Smooth muscle cell (in vitro differentiated cells): Measurements from ENCODE around the gene CYTL1. TPM values are rescaled to one million over a fixed set of nuclear protein-coding genes. Genes with fewer than 3 reads are reported as not detected.

Source experiments
- DNase-seq: peaks from one replicate; lab custom pipeline; 2025; ENCODE audit not compliant: unreplicated experiment; lab: John Stamatoyannopoulos, UW
- H2AFZ ChIP-seq: fragments of 200-600 bp; sonication (generic); 2 replicates; pipeline ENCODE4 v1.6.0; 2016; ENCODE audit warnings: antibody characterized with exemption, low read depth, mild to moderate bottlenecking
- H3F3A ChIP-seq: fragments of 200-600 bp; sonication (generic); 2 replicates; pipeline ENCODE4 v1.6.0; 2017; ENCODE audit warnings: antibody characterized with exemption, low read depth
- H3K27ac ChIP-seq: fragments of 200-600 bp; sonication (generic); 2 replicates; pipeline ENCODE4 v1.5.1; 2016; ENCODE audit warnings: low read depth, mild to moderate bottlenecking
- H3K27me3 ChIP-seq: fragments of 200-600 bp; sonication (generic); 2 replicates; pipeline ENCODE4 v1.6.1; 2016; ENCODE audit warnings: low read depth, mild to moderate bottlenecking
- H3K36me3 ChIP-seq: fragments of 200-600 bp; sonication (generic); 2 replicates; pipeline ENCODE4 v1.5.1; 2016; ENCODE audit warnings: low read depth
- H3K4me1 ChIP-seq: fragments of 200-600 bp; sonication (generic); 2 replicates; pipeline ENCODE4 v1.5.1; 2016; ENCODE audit warnings: low read depth
- H3K4me2 ChIP-seq: fragments of 200-600 bp; sonication (generic); 2 replicates; pipeline ENCODE4 v1.6.0; 2016; ENCODE audit warnings: mild to moderate bottlenecking
- H3K4me3 ChIP-seq: fragments of 200-600 bp; sonication (generic); 2 replicates; pipeline ENCODE4 v1.5.1; 2016; ENCODE audit warnings: mild to moderate bottlenecking
- H3K79me2 ChIP-seq: fragments of 200-600 bp; sonication (generic); 2 replicates; pipeline ENCODE4 v1.6.0; 2016; ENCODE audit warnings: low read depth, mild to moderate bottlenecking
- H3K9ac ChIP-seq: fragments of 200-600 bp; sonication (generic); 2 replicates; pipeline ENCODE4 v1.6.0; 2016; ENCODE audit warnings: low read depth
- H3K9me3 ChIP-seq: fragments of 200-600 bp; sonication (generic); replicated peaks from 2 replicates; pipeline ENCODE4 v1.5.1; 2016; ENCODE audit warnings: low read depth
- H4K20me1 ChIP-seq: fragments of 200-600 bp; sonication (generic); 2 replicates; pipeline ENCODE4 v1.6.0; 2016; ENCODE audit warnings: low read depth
- WGBS: methylation state at CpG from one replicate; pipeline ENCODE4 v1.1.7; 2016; ENCODE audit warnings: low lambda C conversion rate; 5-methylcytosine and 5-hydroxymethylcytosine counted together
- polyA plus RNA-seq: library from polyadenylated mRNA; unstranded; fragments of >200 nt; fragmentation: Nextera tagmentation; extraction: Ambion mirVana; gene quantifications from 2 replicates; pipeline ENCODE4 v1.2.1, GENCODE V29; 2016
- total RNA-seq: library from RNA; depleted of rRNA; stranded (reverse); fragments of >200 nt; gene quantifications from 2 replicates; pipeline ENCODE4 v1.2.3, GENCODE V29; 2014
- TF ChIP-seq, protein P1 (sequence below): fragments of 200-600 bp; sonication (generic); IDR thresholded peaks from 2 replicates; pipeline ENCODE4 v1.5.1; 2017; ENCODE audit warnings: borderline replicate concordance, mild to moderate bottlenecking, antibody characterized with exemption; ENCODE audit not compliant: insufficient read depth, poor library complexity, severe bottlenecking

The CYTL1 gene
- total and polyA plus RNA-seq, 2 experiments from 2014 or later: 24.5 to 31.0 TPM

DNA sequence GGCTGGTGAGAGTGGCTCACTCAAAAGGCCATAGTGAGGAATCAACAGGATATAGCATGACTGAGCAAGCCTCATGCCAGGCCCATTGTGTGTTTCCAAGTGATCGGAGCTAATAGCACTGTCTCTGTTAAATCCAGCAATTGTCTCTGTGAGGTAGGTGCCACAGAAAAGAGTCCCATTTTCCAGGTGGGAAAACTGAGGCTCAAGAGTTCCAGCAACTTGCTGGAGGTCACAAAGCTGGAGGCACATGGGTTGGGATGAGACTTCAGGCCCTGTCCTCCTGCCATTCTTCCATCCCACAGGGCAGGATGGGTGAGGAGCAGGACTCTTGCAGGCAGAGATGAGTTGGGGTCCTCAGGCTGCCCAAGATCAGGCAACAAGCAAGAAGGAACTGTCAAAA, 1.1 kb upstream of the CYTL1 start:
- no peak overlapping the region for H2AFZ ChIP-seq
- H3K9me3 ChIP-seq: no peaks in the 10 kb centered on the region
- WGBS: 100% methylated on average over 1 of the region's 1 CpG
- no peaks in the 10 kb centered on the region for H3K36me3 ChIP-seq
- H3K79me2 ChIP-seq: no peaks in the 10 kb centered on the region
- DNase-seq: no peak
- peaks cover 7% of the 10 kb centered on the region for H3K4me1 ChIP-seq
- no peak overlapping the region for H3K4me3 ChIP-seq
- H3K27ac ChIP-seq: no peak overlapping the region
- H4K20me1 ChIP-seq: no peaks in the 10 kb centered on the region
- no peak overlapping the region for H3K4me2 ChIP-seq
- H3F3A ChIP-seq: no peaks in the 10 kb centered on the region
- TF ChIP-seq, protein P1, sequence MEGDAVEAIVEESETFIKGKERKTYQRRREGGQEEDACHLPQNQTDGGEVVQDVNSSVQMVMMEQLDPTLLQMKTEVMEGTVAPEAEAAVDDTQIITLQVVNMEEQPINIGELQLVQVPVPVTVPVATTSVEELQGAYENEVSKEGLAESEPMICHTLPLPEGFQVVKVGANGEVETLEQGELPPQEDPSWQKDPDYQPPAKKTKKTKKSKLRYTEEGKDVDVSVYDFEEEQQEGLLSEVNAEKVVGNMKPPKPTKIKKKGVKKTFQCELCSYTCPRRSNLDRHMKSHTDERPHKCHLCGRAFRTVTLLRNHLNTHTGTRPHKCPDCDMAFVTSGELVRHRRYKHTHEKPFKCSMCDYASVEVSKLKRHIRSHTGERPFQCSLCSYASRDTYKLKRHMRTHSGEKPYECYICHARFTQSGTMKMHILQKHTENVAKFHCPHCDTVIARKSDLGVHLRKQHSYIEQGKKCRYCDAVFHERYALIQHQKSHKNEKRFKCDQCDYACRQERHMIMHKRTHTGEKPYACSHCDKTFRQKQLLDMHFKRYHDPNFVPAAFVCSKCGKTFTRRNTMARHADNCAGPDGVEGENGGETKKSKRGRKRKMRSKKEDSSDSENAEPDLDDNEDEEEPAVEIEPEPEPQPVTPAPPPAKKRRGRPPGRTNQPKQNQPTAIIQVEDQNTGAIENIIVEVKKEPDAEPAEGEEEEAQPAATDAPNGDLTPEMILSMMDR: no peak
- no peak overlapping the region for H3K9ac ChIP-seq
- no peaks in the 10 kb centered on the region for H3K27me3 ChIP-seq

DNA sequence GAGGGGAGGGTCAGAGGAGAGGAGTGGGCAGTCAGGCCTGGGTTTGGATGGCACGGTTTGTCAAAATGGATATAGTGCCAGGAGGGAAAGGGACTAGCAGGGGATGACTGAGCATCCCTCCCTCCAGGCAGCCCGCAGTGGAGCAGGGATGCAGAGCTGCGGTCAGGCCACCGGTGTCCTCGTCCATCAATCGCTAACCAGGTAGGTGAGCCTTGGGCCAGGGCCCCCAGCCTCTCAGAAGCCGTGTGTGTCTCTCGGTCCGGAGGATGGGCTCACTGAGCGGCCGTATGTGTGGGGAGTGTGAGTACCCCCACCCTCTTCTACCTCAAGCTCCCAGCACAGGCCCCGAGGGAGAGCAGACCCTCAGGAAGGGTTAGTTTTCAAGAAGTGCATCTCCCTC, 538 bp upstream of the CYTL1 start:
- TF ChIP-seq, protein P1: no peak
- peaks cover 7% of the 10 kb centered on the region for H3K4me1 ChIP-seq
- no peaks in the 10 kb centered on the region for H3F3A ChIP-seq
- no peaks in the 10 kb centered on the region for H3K27me3 ChIP-seq
- H3K36me3 ChIP-seq: no peaks in the 10 kb centered on the region
- no peaks in the 10 kb centered on the region for H3K79me2 ChIP-seq
- 87% methylated on average over 12 of the region's 12 CpGs for WGBS
- no peaks in the 10 kb centered on the region for H3K9me3 ChIP-seq
- peak overlapping the region; percentile 75 for H2AFZ ChIP-seq
- H3K9ac ChIP-seq: no peak overlapping the region
- no peak overlapping the region for H3K4me3 ChIP-seq
- no peak for DNase-seq
- H3K4me2 ChIP-seq: peak overlapping the region; percentile 84
- no peak overlapping the region for H3K27ac ChIP-seq
- no peaks in the 10 kb centered on the region for H4K20me1 ChIP-seq

DNA sequence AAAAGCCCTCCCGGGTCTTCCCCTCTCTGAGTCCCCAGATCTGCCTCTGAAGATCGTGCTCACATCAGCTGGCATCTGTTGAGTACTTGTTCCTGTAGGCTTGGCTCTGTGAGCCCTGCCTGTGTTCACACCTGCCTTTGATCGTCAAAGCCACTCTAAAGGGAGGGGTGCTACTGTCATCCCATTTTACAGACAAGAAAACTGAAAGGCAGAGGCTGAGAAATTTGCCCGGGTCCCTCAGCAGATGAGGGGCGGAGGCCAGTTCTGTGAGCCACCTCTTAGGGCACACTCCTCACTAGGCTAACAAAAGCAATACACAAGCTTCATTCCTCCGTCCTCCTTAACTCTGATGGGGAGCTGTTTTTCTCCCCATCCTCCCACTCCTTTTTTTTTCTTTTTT, 655 bp downstream of the CYTL1 start:
- Histone ChIP-seq H2AFZ (no peak overlapping the region), H3K9ac (no peak overlapping the region), H3K4me1 (peaks cover 7% of the 10 kb centered on the region), H3K4me3 (peak overlapping the region; percentile 45), H3K27ac (no peak overlapping the region), H3K27me3 (no peaks in the 10 kb centered on the region), H3K4me2 (peak overlapping the region; percentile 84), H3K9me3 (no peaks in the 10 kb centered on the region), H4K20me1 (no peaks in the 10 kb centered on the region), H3K79me2 (no peaks in the 10 kb centered on the region), H3F3A (no peaks in the 10 kb centered on the region), H3K36me3 (no peaks in the 10 kb centered on the region)
- WGBS: 67% methylated on average over 6 of the region's 6 CpGs
- TF ChIP-seq, protein P1: no peak
- no peak for DNase-seq

DNA sequence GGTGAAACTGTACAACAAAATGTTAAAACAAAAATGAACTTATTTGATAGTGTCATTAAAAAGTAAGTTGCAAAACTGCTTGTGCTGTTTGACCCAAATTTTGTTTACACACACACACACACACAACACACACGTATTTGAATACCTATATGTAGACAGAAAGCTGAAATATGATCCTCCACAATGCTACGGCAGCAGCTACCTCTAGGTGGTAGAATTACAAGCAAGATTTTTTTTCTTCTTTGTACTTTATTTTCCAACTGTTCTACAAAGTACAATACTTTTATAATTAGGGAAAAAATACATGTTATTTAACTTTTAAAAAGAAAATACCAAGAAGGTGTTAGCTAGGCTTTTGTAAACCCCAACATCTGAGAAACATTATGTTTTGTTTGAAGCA, 1.2 kb downstream of the CYTL1 start:
- Histone ChIP-seq H3K9me3 (no peaks in the 10 kb centered on the region), H3K36me3 (no peaks in the 10 kb centered on the region), H3K27ac (no peak overlapping the region), H3F3A (no peaks in the 10 kb centered on the region), H4K20me1 (no peaks in the 10 kb centered on the region), H3K4me2 (peak overlapping the region; percentile 84), H3K4me3 (peak overlapping the region; percentile 45), H2AFZ (no peak overlapping the region), H3K9ac (no peak overlapping the region), H3K4me1 (peaks cover 7% of the 10 kb centered on the region), H3K27me3 (no peaks in the 10 kb centered on the region), H3K79me2 (no peaks in the 10 kb centered on the region)
- WGBS: 41% methylated on average over 2 of the region's 2 CpGs
- DNase-seq: no peak
- TF ChIP-seq, protein P1: no peak
